H9 (cell line): Measurements from ENCODE around the gene NEDD9. TPM values are rescaled to one million over a fixed set of nuclear protein-coding genes. Genes with fewer than 3 reads are reported as not detected.

ENCODE experiments used
- DNase-seq: peaks from one replicate; pipeline ENCODE4 v3.0.0-alpha.2; 2017
- H2AFZ ChIP-seq: one replicate; pipeline ENCODE4 v1.6.1; 2013; ENCODE audit warnings: mild to moderate bottlenecking, low read length, control low read depth, moderate library complexity
- H2AK5ac ChIP-seq: 2 replicates; pipeline ENCODE4 v1.6.1; 2013; ENCODE audit warnings: low read length, control low read depth, mixed read lengths; ENCODE audit not compliant: insufficient read length
- H2BK120ac ChIP-seq: one replicate; pipeline ENCODE4 v1.6.1; 2013; ENCODE audit warnings: low read depth, mild to moderate bottlenecking, low read length, control low read depth, inconsistent platforms; ENCODE audit not compliant: poor library complexity, severe bottlenecking
- H2BK12ac ChIP-seq: 2 replicates; pipeline ENCODE4 v1.6.1; 2013; ENCODE audit warnings: low read length, control low read depth, mixed read lengths, low read depth; ENCODE audit not compliant: insufficient read length
- H2BK15ac ChIP-seq: 2 replicates; pipeline ENCODE4 v1.6.1; 2013; ENCODE audit warnings: low read depth, low read length, control low read depth
- H2BK20ac ChIP-seq: one replicate; pipeline ENCODE4 v1.6.1; 2013; ENCODE audit warnings: low read depth, mild to moderate bottlenecking, low read length, control low read depth, inconsistent platforms; ENCODE audit not compliant: poor library complexity, severe bottlenecking
- H2BK5ac ChIP-seq: 2 replicates; pipeline ENCODE4 v1.6.1; 2013; ENCODE audit warnings: low read length, control low read depth, mixed read lengths; ENCODE audit not compliant: insufficient read length
- H3K14ac ChIP-seq: 2 replicates; pipeline ENCODE4 v1.6.1; 2013; ENCODE audit warnings: low read length, control low read depth; ENCODE audit not compliant: insufficient read depth
- H3K18ac ChIP-seq: 2 replicates; pipeline ENCODE4 v1.6.1; 2013; ENCODE audit warnings: low read depth, mild to moderate bottlenecking, mixed read lengths, low read length, control low read depth; ENCODE audit not compliant: insufficient read length
- H3K23ac ChIP-seq: 2 replicates; pipeline ENCODE4 v1.6.1; 2013; ENCODE audit warnings: low read length, control low read depth, mixed read lengths, low read depth; ENCODE audit not compliant: insufficient read length
- H3K23me2 ChIP-seq: 2 replicates; pipeline ENCODE4 v1.6.1; 2013; ENCODE audit warnings: low read depth, mild to moderate bottlenecking, mixed read lengths, low read length, control low read depth; ENCODE audit not compliant: insufficient read length, poor library complexity, severe bottlenecking
- H3K27ac ChIP-seq: 2 replicates; pipeline ENCODE4 v1.5.1; 2013; ENCODE audit warnings: low read length, control low read depth, mixed read lengths, low read depth; ENCODE audit not compliant: insufficient read length
- H3K27me3 ChIP-seq: 2 replicates; pipeline ENCODE4 v1.6.1; 2013; ENCODE audit warnings: low read length, control low read depth, inconsistent platforms; ENCODE audit not compliant: insufficient read depth
- H3K4ac ChIP-seq: 2 replicates; pipeline ENCODE4 v1.6.1; 2013; ENCODE audit warnings: low read depth, mild to moderate bottlenecking, control low read depth, inconsistent platforms, low read length, moderate library complexity
- H3K4me1 ChIP-seq: 2 replicates; pipeline ENCODE4 v1.6.1; 2013; ENCODE audit warnings: low read length, control low read depth, inconsistent platforms; ENCODE audit not compliant: insufficient read depth
- H3K4me2 ChIP-seq: 2 replicates; pipeline ENCODE4 v1.6.1; 2013; ENCODE audit warnings: low read length, control low read depth, mixed read lengths; ENCODE audit not compliant: insufficient read length, insufficient read depth
- H3K56ac ChIP-seq: 2 replicates; pipeline ENCODE4 v1.6.1; 2013; ENCODE audit warnings: low read depth, mild to moderate bottlenecking, mixed read lengths, low read length, control low read depth; ENCODE audit not compliant: insufficient read length
- H3K79me1 ChIP-seq: 2 replicates; pipeline ENCODE4 v1.6.1; 2013; ENCODE audit warnings: low read depth, mild to moderate bottlenecking, moderate library complexity, low read length, control low read depth, inconsistent platforms; ENCODE audit not compliant: insufficient read depth, poor library complexity, severe bottlenecking
- H3K79me2 ChIP-seq: 2 replicates; pipeline ENCODE4 v1.6.1; 2013; ENCODE audit warnings: low read length, control low read depth, inconsistent platforms; ENCODE audit not compliant: insufficient read depth
- H3K9ac ChIP-seq: 2 replicates; pipeline ENCODE4 v1.6.1; 2013; ENCODE audit warnings: low read length, control low read depth, mixed read lengths; ENCODE audit not compliant: insufficient read length; ENCODE audit errors: extremely low read depth
- H3K9me3 ChIP-seq: one replicate; pipeline ENCODE4 v1.6.1; 2013; ENCODE audit warnings: low read depth, low read length, inconsistent platforms; ENCODE audit not compliant: control insufficient read depth
- H3T11ph ChIP-seq: one replicate; pipeline ENCODE4 v1.6.1; 2013; ENCODE audit warnings: mild to moderate bottlenecking, low read length, control low read depth, inconsistent platforms
- H4K20me1 ChIP-seq: one replicate; pipeline ENCODE4 v1.6.1; 2013; ENCODE audit not compliant: control insufficient read depth, insufficient read length, insufficient read depth
- H4K5ac ChIP-seq: 2 replicates; pipeline ENCODE4 v1.6.1; 2013; ENCODE audit warnings: low read depth, mild to moderate bottlenecking, mixed read lengths, low read length, control low read depth; ENCODE audit not compliant: insufficient read length
- H4K8ac ChIP-seq: replicated peaks from 2 replicates; pipeline ENCODE4 v1.6.1; 2013; ENCODE audit warnings: low read length, control low read depth, mixed read lengths, low read depth; ENCODE audit not compliant: insufficient read length
- H4K91ac ChIP-seq: 2 replicates; pipeline ENCODE4 v1.6.1; 2013; ENCODE audit warnings: low read depth, mild to moderate bottlenecking, moderate library complexity, mixed read lengths, low read length, control low read depth; ENCODE audit not compliant: insufficient read length
- H3K27ac Mint-ChIP-seq, 3 experiments: 2 replicates in 2 of 3; 3 replicates in 1 of 3; pipeline ENCODE4 v1.8.0; 2020 to 2021; ENCODE audit warnings: mixed read lengths in 3 of 3, mild to moderate bottlenecking in 1 of 3, moderate library complexity in 1 of 3
- H3K27me3 Mint-ChIP-seq: 2 replicates; pipeline ENCODE4 v1.8.0; 2021; ENCODE audit warnings: low read depth, mild to moderate bottlenecking, moderate library complexity, mixed read lengths
- H3K36me3 Mint-ChIP-seq, 3 experiments: 2 replicates in 2 of 3; 3 replicates in 1 of 3; pipeline ENCODE4 v1.8.0; 2020 to 2021; ENCODE audit warnings: low read depth in 3 of 3, mixed read lengths in 3 of 3; ENCODE audit not compliant: insufficient read depth in 1 of 3
- H3K4me1 Mint-ChIP-seq, 2 experiments: 2 replicates each; pipeline ENCODE4 v1.8.0; 2020; ENCODE audit warnings: mixed read lengths in 2 of 2
- H3K4me3 Mint-ChIP-seq, 2 experiments: 2 replicates in 1 of 2; 3 replicates in 1 of 2; pipeline ENCODE4 v1.8.0; 2020 to 2021; ENCODE audit warnings: mild to moderate bottlenecking in 2 of 2, mixed read lengths in 2 of 2, moderate library complexity in 1 of 2
- H3K9me3 Mint-ChIP-seq, 2 experiments: 2 replicates in 1 of 2; 3 replicates in 1 of 2; pipeline ENCODE4 v1.8.0; 2020; ENCODE audit warnings: mild to moderate bottlenecking in 2 of 2, mixed read lengths in 2 of 2, moderate library complexity in 1 of 2
- CTCF ChIP-seq: fragments of 200-600 bp; sonication (generic); conservative IDR thresholded peaks from 3 replicates; pipeline ENCODE4 v1.8.0; 2021; ENCODE audit warnings: antibody characterized with exemption, mild to moderate bottlenecking
- WGBS: extraction: QIAGEN DNeasy Blood & Tissue Kit; methylation state at CpG from one replicate; pipeline ENCODE4 v1.1.7; 2013; ENCODE audit warnings: missing lambda C conversion rate, low lambda C conversion rate, mixed read lengths; ENCODE audit not compliant: insufficient read length; ENCODE audit errors: extremely low coverage; 5-methylcytosine and 5-hydroxymethylcytosine counted together
- total RNA-seq: library from RNA; stranded (reverse); gene quantifications from 2 replicates; pipeline ENCODE4 v1.2.1, GENCODE V29; 2021

Gene NEDD9
- total RNA-seq, 1 experiment from 2014 or later = 5.5 TPM

GRCh38 chr6:11149551-11149950, 82.9 kb downstream of the NEDD9 start:
- H3K9me3 Mint-ChIP-seq = no peaks in the 10 kb centered on the region
- H3K27ac Mint-ChIP-seq = no peak overlapping the region
- H3K9me3 ChIP-seq = no peaks in the 10 kb centered on the region
- no peak for TF ChIP-seq CTCF
- no peaks in the 10 kb centered on the region for H3K79me2 ChIP-seq
- no peaks in the 10 kb centered on the region for H3K27me3 Mint-ChIP-seq
- H3K18ac ChIP-seq = no peak overlapping the region
- H3K4me2 ChIP-seq = no peak overlapping the region
- no peak overlapping the region for H4K8ac ChIP-seq
- H2AFZ ChIP-seq = no peak overlapping the region
- H4K91ac ChIP-seq = no peak overlapping the region
- no peak for DNase-seq
- H3T11ph ChIP-seq = no peak overlapping the region
- H3K4ac ChIP-seq = no peak overlapping the region
- H2BK120ac ChIP-seq = no peak overlapping the region
- H3K9ac ChIP-seq = no peak overlapping the region
- no peak overlapping the region for H3K27ac ChIP-seq
- no peak overlapping the region for H2BK12ac ChIP-seq
- no peak overlapping the region for H3K23ac ChIP-seq
- H2BK20ac ChIP-seq = no peak overlapping the region
- no peak overlapping the region for H2BK5ac ChIP-seq
- H4K5ac ChIP-seq = no peak overlapping the region
- H3K4me1 Mint-ChIP-seq = peaks cover 34 to 41% of the 10 kb centered on the region in 2 experiments
- no peaks in the 10 kb centered on the region for H3K23me2 ChIP-seq
- no peaks in the 10 kb centered on the region for H3K27me3 ChIP-seq
- no peaks in the 10 kb centered on the region; a peak in 1 of 7 replicates for H3K36me3 Mint-ChIP-seq
- H2AK5ac ChIP-seq = no peak overlapping the region
- H4K20me1 ChIP-seq = no peaks in the 10 kb centered on the region
- H3K79me1 ChIP-seq = no peaks in the 10 kb centered on the region
- H3K14ac ChIP-seq = no peak overlapping the region
- WGBS = no CpG with 5 or more reads among the region's 3 CpGs
- H3K56ac ChIP-seq = no peak overlapping the region
- no peak overlapping the region for H3K4me3 Mint-ChIP-seq
- peaks cover 8% of the 10 kb centered on the region; the same call in 1 of the 2 replicates for H3K4me1 ChIP-seq
- H2BK15ac ChIP-seq = no peak overlapping the region
